ENCODE measurements around the gene GUCY2C.
"Not testable (repeated sequence)": the region's sequence is repeated elsewhere in the genome, so short reads cannot be mapped to it uniquely, and the experiment has no call there.

Gene GUCY2C

GRCh38 chr12:14689996-14690395 is 6.4 kb downstream of the GUCY2C start:
- DNase-seq (ENCODE audit: extremely low read depth, low read depth), result no peak
- no peak overlapping the region for H3K4me3 ChIP-seq (replicated peaks; ENCODE audit: low read depth, low read length)
- TF ChIP-seq, protein P1, sequence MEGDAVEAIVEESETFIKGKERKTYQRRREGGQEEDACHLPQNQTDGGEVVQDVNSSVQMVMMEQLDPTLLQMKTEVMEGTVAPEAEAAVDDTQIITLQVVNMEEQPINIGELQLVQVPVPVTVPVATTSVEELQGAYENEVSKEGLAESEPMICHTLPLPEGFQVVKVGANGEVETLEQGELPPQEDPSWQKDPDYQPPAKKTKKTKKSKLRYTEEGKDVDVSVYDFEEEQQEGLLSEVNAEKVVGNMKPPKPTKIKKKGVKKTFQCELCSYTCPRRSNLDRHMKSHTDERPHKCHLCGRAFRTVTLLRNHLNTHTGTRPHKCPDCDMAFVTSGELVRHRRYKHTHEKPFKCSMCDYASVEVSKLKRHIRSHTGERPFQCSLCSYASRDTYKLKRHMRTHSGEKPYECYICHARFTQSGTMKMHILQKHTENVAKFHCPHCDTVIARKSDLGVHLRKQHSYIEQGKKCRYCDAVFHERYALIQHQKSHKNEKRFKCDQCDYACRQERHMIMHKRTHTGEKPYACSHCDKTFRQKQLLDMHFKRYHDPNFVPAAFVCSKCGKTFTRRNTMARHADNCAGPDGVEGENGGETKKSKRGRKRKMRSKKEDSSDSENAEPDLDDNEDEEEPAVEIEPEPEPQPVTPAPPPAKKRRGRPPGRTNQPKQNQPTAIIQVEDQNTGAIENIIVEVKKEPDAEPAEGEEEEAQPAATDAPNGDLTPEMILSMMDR (IDR thresholded peaks at IDR 0.05; ENCODE audit: low read depth, low read length, missing control alignments), result no peak

DNA sequence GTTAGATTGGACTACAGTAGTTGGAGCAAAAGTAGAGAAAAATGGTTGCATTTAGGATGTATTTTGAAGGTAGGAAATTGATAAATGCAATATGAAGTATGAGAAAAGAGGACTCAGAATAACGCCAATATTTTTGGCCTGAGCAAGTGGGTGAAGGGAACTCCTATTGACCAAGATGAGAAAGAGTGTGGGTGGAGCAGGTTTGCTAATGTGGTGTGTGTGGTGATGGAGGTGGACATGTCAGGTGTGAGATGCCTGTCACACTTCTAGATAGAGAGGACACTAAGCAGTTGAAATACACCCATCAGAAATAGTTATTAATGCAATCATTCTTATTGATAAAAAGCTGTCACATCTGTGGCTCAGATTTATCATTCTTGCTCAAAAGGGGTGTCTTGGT is 7.3 kb downstream of the GUCY2C start:
- TF ChIP-seq, protein P1 (IDR thresholded peaks at IDR 0.05; ENCODE audit: low read depth, low read length, missing control alignments), result no peak
- H3K4me3 ChIP-seq (replicated peaks; ENCODE audit: low read depth, low read length), result no peak overlapping the region
- DNase-seq (ENCODE audit: extremely low read depth, low read depth), result no peak

GRCh38 chr12:14682231-14682630 is 14.2 kb downstream of the GUCY2C start:
- not testable (repeated sequence) for H3K4me3 ChIP-seq (replicated peaks; ENCODE audit: low read depth, low read length); DNase-seq (ENCODE audit: extremely low read depth, low read depth)

DNA sequence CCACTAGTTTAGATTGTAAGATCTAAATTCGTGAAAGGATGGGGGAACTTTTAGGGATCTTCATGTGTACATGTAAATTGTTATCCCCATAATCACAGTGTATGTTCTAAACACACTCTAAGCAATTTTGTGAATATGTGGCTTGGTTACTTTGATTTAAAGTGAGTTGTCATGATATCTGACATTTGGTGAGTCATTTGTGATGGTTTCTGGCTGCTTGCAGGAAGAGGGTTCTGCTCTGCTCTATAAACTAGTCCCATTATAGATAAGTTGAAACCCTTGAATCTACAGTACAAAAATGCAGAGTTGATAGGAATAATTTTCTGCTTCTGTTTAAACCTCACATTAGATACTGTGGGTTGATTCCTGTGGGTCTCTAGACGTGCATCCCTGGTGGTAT is 14.8 kb downstream of the GUCY2C start:
- no peak for DNase-seq (ENCODE audit: extremely low read depth, low read depth)
- TF ChIP-seq, protein P1 (IDR thresholded peaks at IDR 0.05; ENCODE audit: low read depth, low read length, missing control alignments), result no peak
- H3K4me3 ChIP-seq (replicated peaks; ENCODE audit: low read depth, low read length), result no peak overlapping the region

DNA sequence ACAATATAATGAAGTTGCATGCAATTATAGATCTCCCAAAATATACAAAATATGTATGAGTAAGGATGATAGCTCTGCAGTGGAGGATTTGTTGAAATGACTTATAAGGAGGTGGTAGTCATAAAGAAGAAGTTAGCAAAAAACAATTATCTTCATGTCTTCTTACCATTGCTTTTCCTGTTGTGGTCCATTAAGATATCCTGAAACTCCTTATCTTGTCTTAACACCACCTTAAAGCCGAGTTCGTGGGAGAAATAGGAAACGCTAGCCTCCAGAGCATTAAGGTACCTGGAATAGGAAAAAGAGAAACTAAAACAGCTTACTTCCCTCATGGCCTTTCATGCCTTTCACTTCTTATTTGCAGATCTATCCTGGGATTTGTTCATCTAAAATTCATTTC is 15.2 kb downstream of the GUCY2C start:
- TF ChIP-seq, protein P1 (IDR thresholded peaks at IDR 0.05; ENCODE audit: low read depth, low read length, missing control alignments), result no peak
- DNase-seq (ENCODE audit: extremely low read depth, low read depth), result no peak
- no peak overlapping the region for H3K4me3 ChIP-seq (replicated peaks; ENCODE audit: low read depth, low read length)

DNA sequence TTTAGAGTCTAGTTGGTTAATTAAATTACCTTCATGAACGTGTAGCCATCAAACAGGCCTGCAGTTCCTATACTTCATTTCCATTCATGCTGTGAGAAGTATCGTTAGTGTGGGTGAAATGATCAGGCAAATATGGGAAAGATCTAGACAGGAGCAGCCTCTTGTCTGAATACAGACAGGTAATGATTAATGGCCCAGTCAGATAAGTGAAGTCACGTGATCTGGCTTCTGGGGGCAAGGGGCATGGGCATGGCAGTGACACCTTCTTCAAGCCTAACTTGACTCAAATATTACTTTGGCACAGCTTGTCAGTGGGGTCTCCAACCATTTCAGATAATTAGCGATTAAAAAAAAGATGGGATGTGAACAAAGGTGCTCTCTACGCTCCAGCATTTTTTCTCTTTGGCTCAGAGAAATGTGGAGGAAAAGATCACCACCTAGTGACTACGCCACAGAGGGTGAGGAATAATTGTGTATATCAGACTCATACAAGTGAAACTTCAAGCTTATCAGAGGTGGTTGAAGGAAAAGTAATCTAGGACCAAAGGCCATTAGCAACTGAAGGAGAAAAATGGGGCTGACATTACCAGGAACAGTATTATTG is 17.8 kb downstream of the GUCY2C start:
- no peak overlapping the region for H3K4me3 ChIP-seq (replicated peaks; ENCODE audit: low read depth, low read length)
- DNase-seq (ENCODE audit: extremely low read depth, low read depth), result no peak
- TF ChIP-seq, protein P1 (IDR thresholded peaks at IDR 0.05; ENCODE audit: low read depth, low read length, missing control alignments), result no peak

DNA sequence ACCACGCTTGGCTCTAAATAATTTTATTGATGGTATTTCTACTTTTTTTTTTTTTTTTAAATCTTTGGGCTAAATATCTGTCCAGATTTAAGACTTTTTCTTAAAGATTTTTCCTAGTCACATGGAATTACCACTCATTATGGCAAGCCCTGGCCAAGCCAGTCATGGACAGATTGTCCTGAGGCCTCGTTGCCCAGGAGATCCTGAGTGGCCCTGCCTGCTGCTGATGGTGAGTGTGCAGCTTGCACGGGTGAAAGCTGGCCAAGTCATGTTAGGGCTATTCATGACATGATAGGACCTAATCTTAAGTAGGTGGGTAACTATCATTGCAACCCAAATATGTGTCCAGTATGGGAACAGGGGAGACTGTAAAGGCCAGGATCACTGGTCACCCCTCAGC is 27.8 kb downstream of the GUCY2C start:
- no peak overlapping the region for H3K4me3 ChIP-seq (replicated peaks; ENCODE audit: low read depth, low read length)
- TF ChIP-seq, protein P1 (IDR thresholded peaks at IDR 0.05; ENCODE audit: low read depth, low read length, missing control alignments), result no peak
- no peak for DNase-seq (ENCODE audit: extremely low read depth, low read depth)
